Measurements from ENCODE around the gene IQCK.

Gene IQCK

DNA sequence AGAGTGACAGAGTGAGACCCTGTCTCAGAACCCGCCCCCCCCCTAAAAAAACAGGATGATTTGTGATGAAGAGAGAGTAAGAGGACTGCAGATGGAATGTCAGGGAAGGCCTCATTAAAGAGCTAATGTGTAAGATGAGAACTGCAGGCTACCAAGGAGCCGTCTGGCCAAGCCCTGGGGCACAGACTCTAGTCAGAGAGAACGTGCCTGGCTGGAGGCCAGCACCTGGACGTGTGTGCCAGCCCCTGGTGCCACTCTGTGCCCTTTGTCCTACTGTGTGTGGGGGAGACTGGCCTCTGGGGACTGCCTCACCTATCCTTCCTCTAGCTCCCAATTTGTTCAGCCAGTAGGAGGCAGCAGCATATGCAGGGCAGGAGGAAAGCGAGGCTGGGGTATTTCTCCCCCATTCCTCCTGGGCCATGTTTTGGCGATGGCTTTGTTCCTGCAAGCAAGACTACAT, 37.2 kb upstream of the IQCK start:
- peaks cover 27% of the 10 kb centered on the region for H3K36me3 ChIP-seq (replicated peaks)
- TF ChIP-seq, protein P1, sequence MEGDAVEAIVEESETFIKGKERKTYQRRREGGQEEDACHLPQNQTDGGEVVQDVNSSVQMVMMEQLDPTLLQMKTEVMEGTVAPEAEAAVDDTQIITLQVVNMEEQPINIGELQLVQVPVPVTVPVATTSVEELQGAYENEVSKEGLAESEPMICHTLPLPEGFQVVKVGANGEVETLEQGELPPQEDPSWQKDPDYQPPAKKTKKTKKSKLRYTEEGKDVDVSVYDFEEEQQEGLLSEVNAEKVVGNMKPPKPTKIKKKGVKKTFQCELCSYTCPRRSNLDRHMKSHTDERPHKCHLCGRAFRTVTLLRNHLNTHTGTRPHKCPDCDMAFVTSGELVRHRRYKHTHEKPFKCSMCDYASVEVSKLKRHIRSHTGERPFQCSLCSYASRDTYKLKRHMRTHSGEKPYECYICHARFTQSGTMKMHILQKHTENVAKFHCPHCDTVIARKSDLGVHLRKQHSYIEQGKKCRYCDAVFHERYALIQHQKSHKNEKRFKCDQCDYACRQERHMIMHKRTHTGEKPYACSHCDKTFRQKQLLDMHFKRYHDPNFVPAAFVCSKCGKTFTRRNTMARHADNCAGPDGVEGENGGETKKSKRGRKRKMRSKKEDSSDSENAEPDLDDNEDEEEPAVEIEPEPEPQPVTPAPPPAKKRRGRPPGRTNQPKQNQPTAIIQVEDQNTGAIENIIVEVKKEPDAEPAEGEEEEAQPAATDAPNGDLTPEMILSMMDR (IDR thresholded peaks at IDR 0.05; ENCODE audit: low read depth, low read length, missing control alignments): peak; percentile 25

DNA sequence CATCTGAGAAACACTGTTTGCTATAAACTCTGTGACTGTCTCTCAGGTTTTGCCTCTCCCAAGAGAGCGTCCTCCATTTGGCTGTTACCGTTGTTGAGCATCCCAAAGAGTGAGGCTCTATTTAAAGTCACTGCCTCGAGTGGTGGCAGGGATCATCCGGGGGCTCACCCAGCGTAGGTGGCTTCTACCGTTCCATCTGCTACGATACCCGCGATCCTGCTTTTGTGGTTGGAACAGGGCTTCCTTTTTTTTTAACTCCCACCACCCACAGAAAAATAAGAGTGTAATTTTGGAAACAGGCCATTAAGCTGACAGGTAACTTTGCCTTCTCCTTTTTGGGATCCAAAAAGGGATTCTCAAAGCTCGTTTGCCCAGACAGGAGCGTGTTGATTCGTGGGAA, 36.4 kb upstream of the IQCK start:
- Histone ChIP-seq H3K36me3 (replicated peaks) (peaks cover 27% of the 10 kb centered on the region), H3K27ac (no peak overlapping the region), H3K4me3 (ENCODE audit: low read depth, low read length) (no peak overlapping the region), H3K27me3 (replicated peaks) (no peaks in the 10 kb centered on the region)
- in situ Hi-C loops (cut with HindIII; ENCODE audit: low pct_ligation_motif_present, low sequenced_read_pairs): no loop called here
- no peak for DNase-seq
- TF ChIP-seq, protein P1 (IDR thresholded peaks at IDR 0.05; ENCODE audit: low read depth, low read length, missing control alignments): no peak

More for the DNA sequence above, 37.2 kb upstream of the IQCK start:
- in situ Hi-C loops (cut with HindIII; ENCODE audit: low pct_ligation_motif_present, low sequenced_read_pairs): no loop called here
- H3K27ac ChIP-seq: no peak overlapping the region
- DNase-seq: no peak
- no peak overlapping the region for H3K4me3 ChIP-seq (ENCODE audit: low read depth, low read length)
- H3K27me3 ChIP-seq (replicated peaks): no peaks in the 10 kb centered on the region

DNA sequence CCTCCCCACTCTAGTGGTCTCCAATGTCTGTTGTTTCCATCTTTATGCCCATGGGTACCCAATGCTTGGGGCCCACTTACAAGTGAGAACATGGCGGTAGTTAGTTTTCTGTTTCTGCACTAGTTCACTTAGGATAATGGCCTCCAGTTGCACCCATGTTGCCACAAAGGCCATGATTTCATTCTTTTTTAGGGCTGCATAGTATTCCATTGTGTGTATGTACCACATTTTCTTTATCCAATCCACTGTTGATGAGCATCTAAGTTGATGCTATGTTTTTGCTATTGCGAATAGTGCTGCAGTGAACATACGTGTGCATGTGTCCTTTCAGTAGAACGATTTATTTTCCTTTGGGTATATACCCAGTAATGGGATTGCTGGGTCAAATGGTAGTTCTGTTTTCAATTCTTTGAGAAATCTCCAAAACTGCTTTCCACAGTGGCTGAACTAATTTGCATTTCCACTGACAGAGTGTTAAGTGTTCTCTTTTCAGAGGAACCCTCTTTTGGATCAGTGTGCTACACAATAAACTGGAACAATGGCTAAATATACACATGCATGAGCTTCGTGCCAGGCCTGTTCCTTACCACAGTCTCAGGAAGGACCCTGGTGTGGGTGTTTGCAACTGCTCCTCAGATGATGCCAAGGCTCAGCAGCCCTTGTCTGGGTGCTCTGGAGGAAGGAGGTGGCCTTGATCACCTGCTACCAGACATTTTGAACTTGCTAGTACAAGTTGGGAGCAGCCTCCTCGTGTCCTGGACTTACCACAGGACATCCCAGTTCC, 34.4 kb upstream of the IQCK start:
- Histone ChIP-seq H3K4me3 (ENCODE audit: low read depth, low read length) (no peak overlapping the region), H3K27me3 (replicated peaks) (no peaks in the 10 kb centered on the region), H3K36me3 (replicated peaks) (peaks cover 37% of the 10 kb centered on the region), H3K27ac (no peak overlapping the region)
- no peak for DNase-seq
- in situ Hi-C loops (cut with HindIII; ENCODE audit: low pct_ligation_motif_present, low sequenced_read_pairs): no loop called here
- TF ChIP-seq, protein P1 (IDR thresholded peaks at IDR 0.05; ENCODE audit: low read depth, low read length, missing control alignments): no peak

DNA sequence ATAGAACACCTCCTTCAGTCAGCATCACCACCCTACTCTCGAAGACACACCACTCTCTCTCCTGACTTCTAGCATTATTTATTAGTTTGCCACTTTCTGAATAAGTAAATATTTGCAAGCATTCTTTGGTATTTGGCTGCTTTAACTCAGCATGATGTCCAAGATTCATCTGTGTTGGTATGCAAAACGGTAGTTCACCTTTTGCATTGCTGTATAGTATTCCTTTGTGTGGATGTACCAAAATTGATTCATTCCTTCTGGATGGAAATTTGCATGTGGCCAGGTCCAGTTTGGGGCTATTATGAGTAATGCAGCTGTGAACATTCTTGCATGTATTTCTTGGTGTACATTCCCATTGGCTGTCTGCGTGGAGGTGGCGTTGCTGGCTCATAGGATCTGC, 32.9 kb upstream of the IQCK start:
- Histone ChIP-seq H3K27me3 (replicated peaks) (no peaks in the 10 kb centered on the region), H3K27ac (no peak overlapping the region), H3K36me3 (replicated peaks) (peaks cover 37% of the 10 kb centered on the region), H3K4me3 (ENCODE audit: low read depth, low read length) (no peak overlapping the region)
- no peak for DNase-seq
- in situ Hi-C loops (cut with HindIII; ENCODE audit: low pct_ligation_motif_present, low sequenced_read_pairs): no loop called here
- TF ChIP-seq, protein P1 (IDR thresholded peaks at IDR 0.05; ENCODE audit: low read depth, low read length, missing control alignments): no peak

DNA sequence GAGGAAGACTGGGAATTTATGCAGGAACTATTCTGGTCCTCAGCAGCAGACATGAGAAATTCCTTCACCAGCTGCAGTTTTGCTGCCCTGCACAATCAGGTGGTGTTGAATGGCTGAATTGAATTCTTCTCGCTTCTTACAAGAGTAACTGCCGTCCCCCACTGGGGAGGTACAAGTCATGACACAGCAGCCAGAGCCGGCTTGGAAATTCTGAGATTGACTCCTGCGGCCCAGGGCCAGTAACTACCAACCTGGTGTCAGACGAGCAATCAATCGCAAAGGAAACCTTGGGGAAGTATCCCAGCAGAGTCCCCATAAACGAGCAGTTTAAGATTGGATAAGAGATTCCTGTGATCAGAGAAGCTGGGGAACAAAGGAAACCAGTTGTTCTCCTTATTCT, 30.8 kb upstream of the IQCK start:
- in situ Hi-C loops (cut with HindIII; ENCODE audit: low pct_ligation_motif_present, low sequenced_read_pairs): no loop called here

More for the DNA sequence above, 30.8 kb upstream of the IQCK start:
- Histone ChIP-seq H3K27ac (no peak overlapping the region), H3K27me3 (replicated peaks) (no peaks in the 10 kb centered on the region), H3K36me3 (replicated peaks) (peaks cover 36% of the 10 kb centered on the region), H3K4me3 (ENCODE audit: low read depth, low read length) (no peak overlapping the region)
- DNase-seq: no peak
- TF ChIP-seq, protein P1 (IDR thresholded peaks at IDR 0.05; ENCODE audit: low read depth, low read length, missing control alignments): no peak
